K562 (cell line): ENCODE measurements around the gene CDC20B. TPM values are rescaled to one million over a fixed set of nuclear protein-coding genes. Genes with fewer than 3 reads are reported as not detected.

ENCODE experiments used
- ATAC-seq: fragments of 200-7000 bp; cut with Tn5 transposase; 3 replicates; pipeline ENCODE4 v1.9.1; 2020; ENCODE audit warnings: moderate library complexity
- BruUV-seq: library from RNA; stranded (reverse); fragments of 400-500 nt; replicated peaks from 2 replicates; lab custom pipeline; 2021; lab: Mats Ljungman, UMichigan
- CTCF ChIA-PET: fragments of 300-600 bp; formaldehyde crosslinking; extraction: SDS; loops from one replicate; lab custom pipeline; 2021; ENCODE audit warnings: low intra/inter-chr PET ratio; lab: Yijun Ruan, JAX
- POLR2A ChIA-PET: fragments of 300-600, 350-650 bp; sonication (Branson Sonifier 250); formaldehyde crosslinking; extraction: SDS; loops from one replicate; lab custom pipeline; 2021; ENCODE audit warnings: antibody characterized with exemption, inconsistent platforms; lab: Yijun Ruan, JAX
- DNase-seq, 4 experiments: peaks; one replicate each; pipeline versions ENCODE4 v3.0.0 to v3.0.0-alpha.2; 2011 to 2018; ENCODE audit warnings: low spot score in 3 of 4, mixed read lengths in 3 of 4; ENCODE audit errors: extremely low read depth in 1 of 4
- FAIRE-seq: peaks from 2 replicates; lab custom pipeline; 2011; peaks lifted over from hg19 to GRCh38; lab: Jason Lieb, UNC
- H2AFZ ChIP-seq: 2 replicates; pipeline ENCODE4 v1.6.0; 2011; ENCODE audit warnings: low read depth, low read length, control low read depth, inconsistent platforms
- H3K27ac ChIP-seq: fragments of 200-600 bp; 3 replicates; pipeline ENCODE4 v1.8.0; 2011; ENCODE audit warnings: low read depth, mild to moderate bottlenecking, control low read depth, inconsistent platforms, low read length, moderate library complexity, mixed read lengths; ENCODE audit errors: extremely low read depth
- H3K27me3 ChIP-seq, 2 experiments: fragments of 300-600 bp in 1 of 2; 2 replicates in 1 of 2; 3 replicates in 1 of 2; pipeline versions ENCODE4 v1.6.0 to v1.8.0; 2011; ENCODE audit warnings: inconsistent platforms in 2 of 2, low read length in 2 of 2, mild to moderate bottlenecking in 1 of 2, mixed read lengths in 1 of 2, moderate library complexity in 1 of 2; ENCODE audit not compliant: control insufficient read depth in 2 of 2, insufficient read depth in 2 of 2
- H3K36me3 ChIP-seq: fragments of 300-600 bp; 3 replicates; pipeline ENCODE4 v1.8.0; 2011; ENCODE audit warnings: mild to moderate bottlenecking, low read length, inconsistent platforms; ENCODE audit not compliant: control insufficient read depth, insufficient read depth
- H3K4me1 ChIP-seq, 2 experiments: fragments of 200-600 bp in 1 of 2; replicated peaks in 1 of 2; 2 replicates in 1 of 2; 3 replicates in 1 of 2; pipeline versions ENCODE4 v1.5.1 to v1.8.0; 2011; ENCODE audit warnings: inconsistent platforms in 2 of 2, low read length in 2 of 2, mild to moderate bottlenecking in 1 of 2, mixed read lengths in 1 of 2, moderate library complexity in 1 of 2; ENCODE audit not compliant: control insufficient read depth in 2 of 2, insufficient read depth in 2 of 2
- H3K4me2 ChIP-seq: 2 replicates; pipeline ENCODE4 v1.6.1; 2011; ENCODE audit warnings: low read length, control low read depth, inconsistent platforms, mixed read lengths; ENCODE audit not compliant: insufficient read depth
- H3K4me3 ChIP-seq: fragments of 200-600 bp; sonication (generic), shearing (Covaris generic); 2 replicates; pipeline ENCODE4 v1.5.1; 2016; ENCODE audit warnings: control low read depth, inconsistent platforms
- H3K79me2 ChIP-seq: fragments of 200-600 bp; 3 replicates; pipeline ENCODE4 v1.8.0; 2011; ENCODE audit warnings: low read length, inconsistent platforms; ENCODE audit not compliant: control insufficient read depth, insufficient read depth
- H3K9ac ChIP-seq, 2 experiments: 2 replicates each; pipeline versions ENCODE4 v1.6.0 to v1.6.1; 2011; ENCODE audit warnings: low read depth in 2 of 2, low read length in 2 of 2, control low read depth in 1 of 2, inconsistent platforms in 1 of 2, mild to moderate bottlenecking in 1 of 2, mixed read lengths in 1 of 2; ENCODE audit not compliant: insufficient read depth in 1 of 2
- H3K9me1 ChIP-seq: one replicate; pipeline ENCODE4 v1.6.0; 2011; ENCODE audit warnings: inconsistent platforms, mild to moderate bottlenecking, low read length, moderate library complexity; ENCODE audit not compliant: control insufficient read depth, insufficient read depth
- H3K9me3 ChIP-seq: replicated peaks from 2 replicates; pipeline ENCODE4 v1.5.1; 2011; ENCODE audit warnings: low read depth, low read length, inconsistent platforms; ENCODE audit not compliant: control insufficient read depth, insufficient read depth
- H4K20me1 ChIP-seq: replicated peaks from 2 replicates; pipeline ENCODE4 v1.6.1; 2011; ENCODE audit warnings: low read length, inconsistent platforms, mixed read lengths; ENCODE audit not compliant: control insufficient read depth, insufficient read depth
- KAT8 ChIP-seq: fragments of 450-650 bp; IDR thresholded peaks from 2 replicates; pipeline ENCODE4 v1.6.1; 2016; ENCODE audit warnings: low read depth, mild to moderate bottlenecking
- MXI1 ChIP-seq: IDR thresholded peaks from 2 replicates; pipeline ENCODE4 v1.6.1; 2011; ENCODE audit warnings: low read depth, mild to moderate bottlenecking, improper control_type of control experiment, low read length
- NR2F6 ChIP-seq: fragments of 450-650 bp; formaldehyde crosslinking; IDR thresholded peaks from 2 replicates; pipeline ENCODE4 v1.4.0; 2020; ENCODE audit warnings: mild to moderate bottlenecking
- RB1 ChIP-seq: fragments of 450-650 bp; IDR thresholded peaks from 2 replicates; pipeline ENCODE4 v1.6.1; 2017; ENCODE audit warnings: low read depth, mild to moderate bottlenecking
- SIRT6 ChIP-seq: IDR thresholded peaks from one replicate; pipeline ENCODE4 v1.6.1; 2012; ENCODE audit warnings: low read depth, mild to moderate bottlenecking, control low read depth, inconsistent platforms, low read length, moderate library complexity
- SNIP1 ChIP-seq: fragments of 450-650 bp; IDR thresholded peaks from 2 replicates; pipeline ENCODE4 v1.7.1; 2017; ENCODE audit warnings: low read depth, mild to moderate bottlenecking
- SRSF9 ChIP-seq: fragments of 200-400 bp; formaldehyde crosslinking; IDR thresholded peaks from 2 replicates; pipeline ENCODE4 v1.6.1; 2017; ENCODE audit warnings: low read depth, low read length, borderline replicate concordance
- STAT5A ChIP-seq: IDR thresholded peaks from 2 replicates; pipeline ENCODE4 v1.6.1; 2012; ENCODE audit warnings: low read length, inconsistent platforms, borderline replicate concordance
- ZNF224 ChIP-seq: sonication (generic); formaldehyde crosslinking; IDR thresholded peaks from 2 replicates; pipeline ENCODE4 v1.8.0; 2022; ENCODE audit warnings: mild to moderate bottlenecking, missing genetic modification reagents
- ZNF77 ChIP-seq: fragments of 250-450 bp; sonication (Bioruptor Pico); IDR thresholded peaks from 2 replicates; pipeline ENCODE4 v1.5.0; 2020
- WGBS: fragments of 100-300 bp; shearing (Covaris generic); methylation state at CpG from one replicate; pipeline ENCODE4 v1.1.6; 2016; ENCODE audit warnings: low coverage, mixed read lengths; ENCODE audit not compliant: insufficient coverage; ENCODE audit errors: missing lambda C conversion rate; 5-methylcytosine and 5-hydroxymethylcytosine counted together
- in situ Hi-C: fragments of 300-500 bp; cut with MboI; formaldehyde crosslinking; loops from 4 replicates; pipeline ENCODE4 v1.15.0; 2018; ENCODE audit warnings: inconsistent platforms, mixed read lengths
- intact Hi-C: fragments of 100-400 bp; cut with micrococcal nuclease; formaldehyde crosslinking; loops from 2 replicates; pipeline ENCODE4 v1.14.2; 2022
- polyA plus RNA-seq, 8 experiments: library from polyadenylated mRNA; depleted of rRNA in 4 of 8; stranded (reverse) in 5 of 8; unstranded in 3 of 8; fragments of >200 nt; fragmentation: Nextera tagmentation in 2 of 8; fragmentation: Illumina TruSeq in 1 of 8; extraction: Ambion mirVana in 2 of 8; extraction: Trizol in 1 of 8; gene quantifications; 2 replicates each; pipeline versions ENCODE4 v1.2.1 to v1.2.3, GENCODE V29; 2011 to 2014; ENCODE audit warnings: inconsistent platforms in 1 of 8, missing spikeins in 1 of 8
- total RNA-seq, 7 experiments: library from RNA; depleted of rRNA in 6 of 7; stranded (reverse); fragments of >200 nt in 6 of 7; fragmentation: Illumina TruSeq in 2 of 7; extraction: Trizol in 2 of 7; gene quantifications; 2 replicates each; pipeline versions ENCODE4 v1.2.1 to v1.2.3, GENCODE V29; 2011 to 2021; ENCODE audit warnings: low replicate concordance in 1 of 7

The CDC20B gene
- total and polyA plus RNA-seq, 9 of the 15 experiments (the other 6 are each of a cell fraction or from before 2014, with no cell fraction given) = 0.04 TPM; not detected in 8

GRCh38 chr5:55063899-55064298 is 109.1 kb downstream of the CDC20B start:
- intact Hi-C loops = no loop called here
- H3K9me3 ChIP-seq = no peaks in the 10 kb centered on the region
- no peak overlapping the region for H3K4me3 ChIP-seq
- H3K27ac ChIP-seq = no peak overlapping the region
- no peak overlapping the region for H3K9ac ChIP-seq
- no peaks in the 10 kb centered on the region for H3K4me1 ChIP-seq
- DNase-seq = no peak
- H2AFZ ChIP-seq = no peak overlapping the region
- ChIA-PET POLR2A (no interaction called here), CTCF (no interaction called here)
- H4K20me1 ChIP-seq = no peaks in the 10 kb centered on the region
- TF ChIP-seq STAT5A (no peak), SIRT6 (no peak), RB1 (no peak), ZNF77 (CRISPR knock-in tag) (no peak), ZNF224 (CRISPR knock-in tag) (no peak), MXI1 (no peak), KAT8 (no peak), NR2F6 (CRISPR knock-in tag) (no peak), SNIP1 (no peak), SRSF9 (no peak)
- TF ChIP-seq, all 486 proteins: peak for 0
- Histone ChIP-seq H3K79me2 (no peaks in the 10 kb centered on the region), H3K36me3 (no peaks in the 10 kb centered on the region), H3K9me1 (no peaks in the 10 kb centered on the region), H3K27me3 (no peaks in the 10 kb centered on the region; a peak in 2 of 5 replicates), H3K4me2 (no peak overlapping the region)
- FAIRE-seq = no peak
- no peak for ATAC-seq
- in situ Hi-C loops = no loop called here
- no TSS peak for BruUV-seq
- WGBS = 0% methylated on average over 2 of the region's 2 CpGs
